Panc1 (cell line): Measurements from ENCODE around the gene EPS8L2. TPM values are rescaled to one million over a fixed set of nuclear protein-coding genes. Genes with fewer than 3 reads are reported as not detected.

Source experiments
- ATAC-seq: fragments of 200-7000 bp; cut with Tn5 transposase; 2 replicates; pipeline ENCODE4 v1.9.1; 2020; ENCODE audit warnings: mild to moderate bottlenecking, moderate library complexity
- BruUV-seq: library from RNA; stranded (reverse); fragments of 400-500 nt; replicated peaks from 2 replicates; lab custom pipeline; 2021; lab: Mats Ljungman, UMichigan
- CTCF ChIA-PET: fragments of 300-600 bp; sonication (Branson Sonifier 250); formaldehyde crosslinking; loops from one replicate; lab custom pipeline; 2022; ENCODE audit warnings: antibody characterized with exemption; lab: Charles Lee
- POLR2A ChIA-PET: fragments of 300-600 bp; sonication (Branson Sonifier 250); formaldehyde crosslinking; loops from one replicate; lab custom pipeline; 2022; ENCODE audit warnings: antibody characterized with exemption; lab: Charles Lee
- DNase-seq: peaks from one replicate; pipeline ENCODE4 v3.0.0-alpha.2; 2010; ENCODE audit warnings: low read depth, low spot score
- H3K27ac ChIP-seq: 2 replicates; pipeline ENCODE4 v1.5.1; 2011; ENCODE audit warnings: mild to moderate bottlenecking, low read length, inconsistent platforms
- H3K27me3 ChIP-seq: fragments of 200-500 bp; sonication (Bioruptor generic); 2 replicates; pipeline ENCODE4 v1.6.0; 2014; ENCODE audit warnings: low read length, inconsistent platforms; ENCODE audit not compliant: control insufficient read depth, insufficient read depth
- H3K36me3 ChIP-seq: fragments of 200-500 bp; sonication (Bioruptor generic); 2 replicates; pipeline ENCODE4 v1.5.1; 2014; ENCODE audit warnings: inconsistent platforms, mild to moderate bottlenecking, low read length, moderate library complexity; ENCODE audit not compliant: control insufficient read depth, insufficient read depth
- H3K4me1 ChIP-seq: 2 replicates; pipeline ENCODE4 v1.5.1; 2011; ENCODE audit warnings: inconsistent platforms, mild to moderate bottlenecking, low read length, moderate library complexity; ENCODE audit not compliant: control insufficient read depth, insufficient read depth
- H3K4me3 ChIP-seq, 2 experiments: 2 replicates each; pipeline ENCODE4 v1.5.1; 2011 to 2012; ENCODE audit warnings: low read depth in 2 of 2, low read length in 2 of 2, mild to moderate bottlenecking in 2 of 2, inconsistent platforms in 1 of 2, moderate library complexity in 1 of 2
- H3K9me3 ChIP-seq: fragments of 200-500 bp; sonication (Bioruptor generic); 2 replicates; pipeline ENCODE4 v1.5.1; 2014; ENCODE audit warnings: low read depth, mild to moderate bottlenecking, inconsistent platforms, low read length, moderate library complexity; ENCODE audit not compliant: control insufficient read depth, insufficient read depth
- POLR2AphosphoS5 ChIP-seq: IDR thresholded peaks from 2 replicates; pipeline ENCODE4 v1.6.1; 2012; ENCODE audit warnings: mild to moderate bottlenecking, low read depth, low read length, moderate library complexity
- SIN3A ChIP-seq: IDR thresholded peaks from 2 replicates; pipeline ENCODE4 v1.6.1; 2012; ENCODE audit warnings: low read depth, mild to moderate bottlenecking, low read length, moderate library complexity, borderline replicate concordance; ENCODE audit not compliant: insufficient read depth
- TCF7L2 ChIP-seq: IDR thresholded peaks from 2 replicates; pipeline ENCODE4 v1.6.1; 2011; ENCODE audit warnings: mild to moderate bottlenecking, low read depth, low read length, inconsistent platforms
- in situ Hi-C: cut with HindIII; loops from 2 replicates; pipeline ENCODE4 v1.10.0; 2016; ENCODE audit warnings: low sequenced_read_pairs, low pct_unique_long_range_greater_than_20kb
- intact Hi-C: fragments of 100-400 bp; cut with micrococcal nuclease; formaldehyde crosslinking; loops from one replicate; pipeline ENCODE4 v1.10.0; 2022; ENCODE audit not compliant: unreplicated experiment
- total RNA-seq: library from RNA; stranded (reverse); gene quantifications from one replicate; pipeline ENCODE4 v1.2.1, GENCODE V29; 2021; ENCODE audit not compliant: unreplicated experiment
- TF ChIP-seq, protein P1 (sequence below): fragments of 450-650 bp; IDR thresholded peaks from 2 replicates; pipeline ENCODE4 v1.5.1; 2017; ENCODE audit warnings: mild to moderate bottlenecking
- TF ChIP-seq, protein P2 (sequence below), 2 experiments: IDR thresholded peaks; 2 replicates each; pipeline ENCODE4 v1.6.1; 2011 to 2012; ENCODE audit warnings: low read depth in 2 of 2, control low read depth in 1 of 2, low read length in 1 of 2, mild to moderate bottlenecking in 1 of 2, moderate library complexity in 1 of 2; ENCODE audit not compliant: insufficient read depth in 1 of 2

The EPS8L2 gene
- total RNA-seq, 1 experiment from 2014 or later = 256 TPM

DNA sequence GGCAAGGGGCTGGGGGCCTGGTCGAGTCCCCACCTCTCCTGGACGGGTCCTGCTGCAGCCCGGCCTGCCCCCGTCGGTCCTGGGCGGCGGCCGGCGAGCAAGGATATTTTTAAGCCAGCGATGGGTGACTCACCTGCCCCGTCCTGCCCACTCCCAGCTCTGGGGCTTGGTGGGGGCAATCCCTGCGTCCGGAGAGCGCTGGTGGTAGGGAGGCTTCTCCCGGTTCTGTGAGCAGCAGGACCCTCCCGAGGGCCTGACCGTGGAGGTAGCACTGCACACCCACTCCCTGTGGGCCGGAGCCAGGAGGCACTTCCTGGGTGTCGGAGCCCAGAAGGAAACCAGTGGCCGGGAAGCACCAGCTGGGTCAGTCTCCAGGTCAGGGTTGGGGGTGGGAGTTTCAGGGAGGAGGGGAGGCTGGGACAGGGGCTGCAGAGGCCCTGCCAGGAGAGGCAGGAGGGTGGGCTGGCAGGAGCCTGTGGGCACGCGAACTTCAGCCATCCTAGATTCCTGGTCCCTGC is 467 bp downstream of the EPS8L2 start:
- Histone ChIP-seq H3K4me3 (peak overlapping the region; percentile 58 to 91), H3K36me3 (no peaks in the 10 kb centered on the region; the same call in 1 of the 2 replicates), H3K4me1 (peaks cover 75% of the 10 kb centered on the region), H3K27me3 (no peaks in the 10 kb centered on the region), H3K9me3 (no peaks in the 10 kb centered on the region), H3K27ac (peak overlapping the region; percentile 93)
- DNase-seq (no peak), ATAC-seq (peak; percentile 10)
- ChIA-PET POLR2A (interaction anchor here (0.9 kb wide), 1 partner anchor 9 kb away, joined by 4 read pairs; no protein-coding TSS in a partner anchor), CTCF (interaction anchor here (0.5 to 1.3 kb wide), 6 partner anchors 15 to 219 kb away, joined by 3 to 5 read pairs (median 4); partner anchors contain the start of gene AP2A2)
- intact Hi-C loops (no loop called here), in situ Hi-C loops (no loop called here)
- no TSS peak for BruUV-seq
- TF ChIP-seq SIN3A (no peak; the same call in 1 of the 2 replicates), TCF7L2 (no peak), POLR2AphosphoS5 (no peak; the same call in 1 of the 2 replicates)
- TF ChIP-seq, protein P1, sequence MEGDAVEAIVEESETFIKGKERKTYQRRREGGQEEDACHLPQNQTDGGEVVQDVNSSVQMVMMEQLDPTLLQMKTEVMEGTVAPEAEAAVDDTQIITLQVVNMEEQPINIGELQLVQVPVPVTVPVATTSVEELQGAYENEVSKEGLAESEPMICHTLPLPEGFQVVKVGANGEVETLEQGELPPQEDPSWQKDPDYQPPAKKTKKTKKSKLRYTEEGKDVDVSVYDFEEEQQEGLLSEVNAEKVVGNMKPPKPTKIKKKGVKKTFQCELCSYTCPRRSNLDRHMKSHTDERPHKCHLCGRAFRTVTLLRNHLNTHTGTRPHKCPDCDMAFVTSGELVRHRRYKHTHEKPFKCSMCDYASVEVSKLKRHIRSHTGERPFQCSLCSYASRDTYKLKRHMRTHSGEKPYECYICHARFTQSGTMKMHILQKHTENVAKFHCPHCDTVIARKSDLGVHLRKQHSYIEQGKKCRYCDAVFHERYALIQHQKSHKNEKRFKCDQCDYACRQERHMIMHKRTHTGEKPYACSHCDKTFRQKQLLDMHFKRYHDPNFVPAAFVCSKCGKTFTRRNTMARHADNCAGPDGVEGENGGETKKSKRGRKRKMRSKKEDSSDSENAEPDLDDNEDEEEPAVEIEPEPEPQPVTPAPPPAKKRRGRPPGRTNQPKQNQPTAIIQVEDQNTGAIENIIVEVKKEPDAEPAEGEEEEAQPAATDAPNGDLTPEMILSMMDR = no peak
- TF ChIP-seq, protein P2, sequence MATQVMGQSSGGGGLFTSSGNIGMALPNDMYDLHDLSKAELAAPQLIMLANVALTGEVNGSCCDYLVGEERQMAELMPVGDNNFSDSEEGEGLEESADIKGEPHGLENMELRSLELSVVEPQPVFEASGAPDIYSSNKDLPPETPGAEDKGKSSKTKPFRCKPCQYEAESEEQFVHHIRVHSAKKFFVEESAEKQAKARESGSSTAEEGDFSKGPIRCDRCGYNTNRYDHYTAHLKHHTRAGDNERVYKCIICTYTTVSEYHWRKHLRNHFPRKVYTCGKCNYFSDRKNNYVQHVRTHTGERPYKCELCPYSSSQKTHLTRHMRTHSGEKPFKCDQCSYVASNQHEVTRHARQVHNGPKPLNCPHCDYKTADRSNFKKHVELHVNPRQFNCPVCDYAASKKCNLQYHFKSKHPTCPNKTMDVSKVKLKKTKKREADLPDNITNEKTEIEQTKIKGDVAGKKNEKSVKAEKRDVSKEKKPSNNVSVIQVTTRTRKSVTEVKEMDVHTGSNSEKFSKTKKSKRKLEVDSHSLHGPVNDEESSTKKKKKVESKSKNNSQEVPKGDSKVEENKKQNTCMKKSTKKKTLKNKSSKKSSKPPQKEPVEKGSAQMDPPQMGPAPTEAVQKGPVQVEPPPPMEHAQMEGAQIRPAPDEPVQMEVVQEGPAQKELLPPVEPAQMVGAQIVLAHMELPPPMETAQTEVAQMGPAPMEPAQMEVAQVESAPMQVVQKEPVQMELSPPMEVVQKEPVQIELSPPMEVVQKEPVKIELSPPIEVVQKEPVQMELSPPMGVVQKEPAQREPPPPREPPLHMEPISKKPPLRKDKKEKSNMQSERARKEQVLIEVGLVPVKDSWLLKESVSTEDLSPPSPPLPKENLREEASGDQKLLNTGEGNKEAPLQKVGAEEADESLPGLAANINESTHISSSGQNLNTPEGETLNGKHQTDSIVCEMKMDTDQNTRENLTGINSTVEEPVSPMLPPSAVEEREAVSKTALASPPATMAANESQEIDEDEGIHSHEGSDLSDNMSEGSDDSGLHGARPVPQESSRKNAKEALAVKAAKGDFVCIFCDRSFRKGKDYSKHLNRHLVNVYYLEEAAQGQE (IDR thresholded peaks at IDR 0.05; ENCODE audit: insufficient read depth in 1 of 2, low read depth in 2 of 2, low read length in 1 of 2) = no peak

DNA sequence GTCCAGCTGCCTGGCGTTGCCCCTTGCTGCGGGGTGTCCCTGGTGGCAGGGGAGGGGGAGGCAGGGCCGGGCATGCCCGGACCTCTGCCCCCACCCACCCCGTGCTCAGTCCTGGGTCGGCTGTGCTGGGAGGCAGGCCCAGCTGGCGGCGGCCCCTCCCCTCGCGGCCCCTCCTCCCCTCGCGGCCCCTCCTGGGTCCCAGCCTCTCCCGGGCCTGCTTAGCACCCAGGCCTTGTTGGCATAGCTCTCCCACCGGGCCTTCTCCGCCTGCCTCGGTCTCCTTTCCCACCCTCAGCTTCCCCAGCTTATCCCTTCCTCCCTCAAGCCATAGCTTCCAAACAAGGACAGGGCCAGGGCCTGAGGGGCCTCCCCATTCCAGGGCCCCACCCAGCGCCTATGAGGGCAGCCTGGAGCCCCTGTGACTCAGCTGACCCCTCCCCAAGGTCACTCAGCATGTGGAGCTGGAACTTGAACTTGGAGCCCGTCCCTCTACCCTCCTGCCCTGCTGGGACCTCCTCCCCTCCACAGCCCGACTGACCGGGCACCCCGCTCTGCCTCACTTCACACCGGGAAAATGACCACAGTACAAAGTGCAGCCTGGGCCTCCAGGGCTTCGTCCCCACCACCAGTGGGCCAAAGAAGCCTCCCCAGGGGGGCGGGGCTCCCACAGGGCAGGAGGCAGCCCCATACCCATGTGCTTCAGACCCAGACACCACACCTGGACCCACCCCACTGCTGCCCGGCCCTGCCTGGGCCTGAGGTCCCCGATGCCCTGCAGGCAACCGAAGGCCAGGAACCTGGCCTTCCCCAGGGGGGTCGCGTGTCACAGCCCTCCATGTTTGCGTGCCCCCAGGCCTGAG is 1.2 kb downstream of the EPS8L2 start:
- no TSS peak for BruUV-seq
- H3K4me3 ChIP-seq = peak overlapping the region; percentile 58 to 91
- H3K27me3 ChIP-seq = no peaks in the 10 kb centered on the region
- peak overlapping the region; percentile 93 for H3K27ac ChIP-seq
- H3K4me1 ChIP-seq = peaks cover 72% of the 10 kb centered on the region
- H3K36me3 ChIP-seq = no peaks in the 10 kb centered on the region; the same call in 1 of the 2 replicates
- in situ Hi-C loops = no loop called here
- DNase-seq (no peak), ATAC-seq (peak; percentile 50)
- H3K9me3 ChIP-seq = no peaks in the 10 kb centered on the region
- peak; percentile 16; the same call in 1 of the 2 replicates for TF ChIP-seq POLR2AphosphoS5
- TF ChIP-seq, protein P2 (IDR thresholded peaks at IDR 0.05; ENCODE audit: insufficient read depth in 1 of 2, low read depth in 2 of 2, low read length in 1 of 2) = no peak
- intact Hi-C loops = no loop called here
- CTCF ChIA-PET = interaction anchor here (0.5 to 1.3 kb wide), 6 partner anchors 15 to 218 kb away, joined by 3 to 5 read pairs (median 4); partner anchors contain the start of gene AP2A2
- POLR2A ChIA-PET = interaction anchor here (0.9 kb wide), 1 partner anchor 10 kb away, joined by 4 read pairs; no protein-coding TSS in a partner anchor
